Muscle of leg (tissue), 11 donors: Measurements from ENCODE around the gene FHIP2A. TPM values are rescaled to one million over a fixed set of nuclear protein-coding genes. Genes with fewer than 3 reads are reported as not detected.

Experiments used
- DNase-seq: peaks from one replicate; pipeline ENCODE4 v3.0.0; 2013
- H3K27ac ChIP-seq: one replicate; pipeline ENCODE4 v1.5.1; 2013; ENCODE audit warnings: mild to moderate bottlenecking, low read length, control low read depth
- H3K27me3 ChIP-seq: one replicate; pipeline ENCODE4 v1.6.1; 2013; ENCODE audit warnings: low read length; ENCODE audit not compliant: control insufficient read depth, insufficient read depth
- H3K36me3 ChIP-seq: one replicate; pipeline ENCODE4 v1.6.1; 2013; ENCODE audit warnings: low read length; ENCODE audit not compliant: control insufficient read depth, insufficient read depth
- H3K4me1 ChIP-seq: one replicate; pipeline ENCODE4 v1.6.1; 2013; ENCODE audit warnings: low read length; ENCODE audit not compliant: control insufficient read depth, insufficient read depth
- H3K4me3 ChIP-seq: one replicate; pipeline ENCODE4 v1.5.1; 2013; ENCODE audit warnings: low read length, control low read depth
- H3K9me3 ChIP-seq: replicated peaks from 2 replicates; pipeline ENCODE4 v1.6.1; 2013; ENCODE audit warnings: low read depth, low read length; ENCODE audit not compliant: control insufficient read depth
- WGBS: methylation state at CpG from one replicate; pipeline ENCODE4 v1.1.5; 2013; ENCODE audit warnings: missing lambda C conversion rate; ENCODE audit not compliant: insufficient coverage; 5-methylcytosine and 5-hydroxymethylcytosine counted together
- polyA plus RNA-seq, 8 donors: library from polyadenylated mRNA; unstranded; fragments of 120-200 nt; gene quantifications; one replicate each; pipeline versions ENCODE4 v1.2.1 to v1.2.3, GENCODE V29; 2013; ENCODE audit warnings: inconsistent platforms in 1 of 8, low replicate concordance in 1 of 8; ENCODE audit not compliant: insufficient read length in 8 of 8, insufficient read depth in 1 of 8
- total RNA-seq: library from RNA; stranded (reverse); fragments of 120-200 nt; gene quantifications from one replicate; pipeline ENCODE4 v1.2.4, GENCODE V29; 2013

FHIP2A gene
- total and polyA plus RNA-seq, 9 donors: 14.1 to 21.5 (median 17.2) TPM

DNA sequence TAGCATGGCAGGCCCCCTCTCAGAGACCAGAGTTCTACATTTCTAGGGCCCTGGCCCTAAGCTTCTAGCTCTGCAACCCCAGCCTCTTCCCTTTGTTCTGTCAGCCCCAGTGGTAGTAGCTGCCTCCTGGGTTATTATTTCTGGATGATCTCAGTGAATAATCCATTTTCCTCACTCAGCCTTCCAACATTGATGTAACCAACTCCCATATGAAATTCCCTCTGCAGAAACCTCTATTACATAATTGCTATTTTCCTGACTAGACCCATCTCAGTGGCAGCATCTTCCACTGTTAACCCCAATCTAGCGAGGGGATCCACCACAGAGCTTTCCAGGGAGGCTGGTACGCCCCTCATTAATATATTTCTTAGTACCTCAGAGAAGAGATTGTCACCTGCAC lies 49.8 kb downstream of the FHIP2A start:
- Histone ChIP-seq H3K27ac (no peak overlapping the region), H3K36me3 (no peaks in the 10 kb centered on the region), H3K4me1 (peaks cover 6% of the 10 kb centered on the region), H3K4me3 (no peak overlapping the region), H3K27me3 (peaks cover 2% of the 10 kb centered on the region), H3K9me3 (no peaks in the 10 kb centered on the region)
- peak; percentile 61 for DNase-seq
- no CpG with 5 or more reads among the region's 2 CpGs for WGBS

Other genes with a start within 250 kb of the FHIP2A start
- gene ABLIM1, start 163.5 kb upstream of the FHIP2A start, total RNA-seq: 27.7 TPM
- 10 to 100 TPM; 33.4 to 62.7 (median 46.7) TPM for gene ABLIM1, start 163.5 kb upstream of the FHIP2A start, polyA plus RNA-seq
- gene TRUB1, start 116.4 kb downstream of the FHIP2A start, total RNA-seq: 20.9 TPM
- 10 to 100 TPM; 17.0 to 22.3 (median 18.0) TPM for gene TRUB1, start 116.4 kb downstream of the FHIP2A start, polyA plus RNA-seq